Coronary artery (tissue), 2 donors: ENCODE measurements around the gene RIPK4.
"Not testable (repeated sequence)": the region's sequence is repeated elsewhere in the genome, so short reads cannot be mapped to it uniquely, and the experiment has no call there.

Experiments
- DNase-seq: peaks from one replicate; pipeline ENCODE4 v3.0.0-alpha.2; 2017; ENCODE audit warnings: low spot score
- H3K27ac ChIP-seq, 2 donors: fragments of 200-600 bp; sonication (generic); one replicate each; pipeline ENCODE4 v1.5.1; 2016 to 2019
- H3K4me3 ChIP-seq: fragments of 200-600 bp; sonication (generic); 2 replicates; pipeline ENCODE4 v1.5.1; 2016; ENCODE audit warnings: mild to moderate bottlenecking, moderate library complexity
- CTCF ChIP-seq: fragments of 200-600 bp; sonication (generic); IDR thresholded peaks from one replicate; pipeline ENCODE4 v1.5.1; 2019; ENCODE audit warnings: antibody characterized with exemption

The RIPK4 gene

GRCh38 chr21:41716751-41717150 is 50.1 kb downstream of the RIPK4 start:
- no peak overlapping the region for H3K27ac ChIP-seq
- no peak for DNase-seq
- no peak for TF ChIP-seq CTCF
- H3K4me3 ChIP-seq, result no peak overlapping the region

DNA sequence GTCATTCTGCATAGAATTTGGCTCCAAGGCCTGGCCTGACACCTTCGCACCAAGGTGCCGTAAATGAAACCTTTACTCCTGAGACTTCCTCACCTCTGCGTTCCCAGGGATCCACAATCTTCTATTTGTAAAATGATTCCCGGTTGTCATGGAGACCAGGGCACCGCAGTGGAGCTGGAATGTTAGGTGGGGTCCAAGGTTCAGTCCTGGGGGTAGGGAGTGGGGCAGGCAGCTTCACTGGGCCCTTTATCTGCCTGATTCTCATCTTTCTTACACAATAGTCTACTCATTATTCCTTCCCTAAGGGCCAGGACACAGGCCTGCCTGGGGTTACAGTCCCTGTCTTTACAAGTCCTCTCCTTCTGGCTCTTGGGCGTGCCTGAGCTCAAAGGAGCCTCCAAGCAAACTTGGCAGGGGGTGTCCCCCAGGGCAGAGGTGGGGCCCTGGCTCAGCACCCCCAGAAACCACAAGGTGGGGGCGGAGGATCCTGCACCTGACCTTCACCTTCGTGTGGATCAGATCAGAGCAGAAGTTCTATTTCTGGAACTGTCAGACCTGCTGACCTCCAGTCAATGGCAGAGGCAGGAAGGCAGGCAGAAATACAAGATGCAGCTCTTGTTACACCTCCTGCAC is 51.1 kb downstream of the RIPK4 start:
- Histone ChIP-seq H3K27ac (no peak overlapping the region), H3K4me3 (no peak overlapping the region)
- DNase-seq, result no peak
- TF ChIP-seq CTCF, result no peak

DNA sequence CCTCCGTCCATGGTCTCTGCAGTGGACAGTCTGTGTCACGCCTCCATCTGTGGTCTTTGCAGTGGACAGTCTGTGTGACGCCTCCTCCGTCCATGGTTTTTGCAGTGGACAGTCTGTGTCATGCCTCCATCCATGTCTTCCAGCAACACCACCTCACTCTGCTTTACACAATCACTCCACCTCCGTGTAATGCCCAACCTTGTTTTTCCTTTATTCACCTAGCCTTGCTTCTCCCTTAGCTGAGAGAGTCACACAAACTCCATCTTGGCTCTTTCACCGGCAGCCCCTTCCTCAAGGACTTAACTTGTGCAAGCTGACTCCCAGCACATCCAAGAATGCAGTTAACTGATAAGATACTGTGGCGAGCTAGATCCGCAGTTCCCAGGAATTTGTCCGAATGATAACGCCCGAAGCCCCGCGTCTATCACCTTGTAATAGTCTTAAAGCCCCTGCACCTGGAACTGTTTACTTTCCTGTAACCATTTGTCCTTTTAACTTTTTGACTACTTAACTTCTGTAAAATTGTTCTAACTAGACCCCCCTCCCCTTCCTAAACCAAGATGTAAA is 52.5 kb downstream of the RIPK4 start:
- not testable (repeated sequence) for H3K27ac ChIP-seq, H3K4me3 ChIP-seq, DNase-seq

DNA sequence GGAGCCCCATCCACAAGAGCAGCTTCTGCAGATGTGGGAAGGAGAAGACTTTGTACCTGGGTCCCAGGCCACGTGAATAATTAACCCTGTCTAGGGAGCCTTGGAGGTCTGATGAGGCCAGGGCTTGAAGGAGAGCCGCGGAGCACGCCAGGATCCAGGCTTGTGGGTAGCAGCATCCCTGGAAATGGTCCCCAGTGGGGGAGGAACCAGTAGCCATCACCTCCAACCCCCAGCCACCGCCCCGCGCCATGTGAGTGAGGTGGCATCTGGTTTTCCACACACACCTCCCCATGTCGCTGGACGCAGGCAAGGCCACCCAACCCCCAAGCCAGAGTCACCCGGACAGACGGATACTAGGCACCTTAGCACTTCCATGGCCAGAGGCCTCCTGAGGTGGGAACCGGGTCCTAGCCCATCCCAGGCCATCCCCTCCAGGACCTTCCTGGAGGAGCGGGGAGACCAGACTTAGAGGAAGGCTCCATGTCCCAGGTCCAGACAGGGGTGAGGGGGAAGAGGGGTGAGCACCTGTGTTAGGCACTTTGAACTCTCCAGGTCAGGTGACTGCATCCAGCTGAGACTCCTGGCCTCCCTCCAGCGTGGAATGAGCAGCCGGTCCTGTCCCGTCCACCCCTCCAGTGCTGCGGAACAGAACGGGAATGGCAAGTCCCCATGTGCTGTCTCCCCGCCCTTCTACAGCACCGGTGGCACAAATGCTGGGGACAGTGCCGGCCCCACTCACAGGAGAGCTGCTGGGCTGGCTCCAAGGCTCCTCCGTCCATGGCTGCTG is 53.2 kb downstream of the RIPK4 start:
- no peak for DNase-seq
- H3K27ac ChIP-seq, result no peak overlapping the region
- no peak for TF ChIP-seq CTCF
- H3K4me3 ChIP-seq, result no peak overlapping the region

DNA sequence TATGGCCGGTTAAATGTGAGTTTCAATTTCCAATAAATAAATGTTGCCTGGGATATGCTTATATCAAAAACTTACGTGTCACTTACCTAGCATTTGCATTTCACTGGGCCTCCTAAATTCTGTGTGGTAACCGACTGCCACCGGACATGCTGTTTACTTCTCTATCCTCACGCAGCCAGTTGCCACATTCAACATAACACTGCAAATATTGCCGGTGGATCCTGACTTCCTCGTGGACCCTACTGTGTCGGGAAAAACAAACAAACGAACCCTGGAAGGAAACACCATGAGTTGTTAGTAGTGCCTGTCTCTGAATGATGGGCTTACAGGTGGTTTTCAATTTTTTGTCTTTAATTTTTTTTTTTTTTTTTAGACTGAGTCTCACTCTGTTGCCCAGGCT is 54.1 kb downstream of the RIPK4 start:
- no peak for DNase-seq
- TF ChIP-seq CTCF, result no peak
- Histone ChIP-seq H3K4me3 (no peak overlapping the region), H3K27ac (no peak overlapping the region)

- DNase-seq, result no peak
- no peak overlapping the region for H3K4me3 ChIP-seq
- TF ChIP-seq CTCF, result no peak
- H3K27ac ChIP-seq, result no peak overlapping the region
These were observed 54.7 kb downstream of the RIPK4 start for GRCh38 chr21:41712201-41712600.

- DNase-seq, result no peak
- no peak overlapping the region for H3K27ac ChIP-seq
- no peak overlapping the region for H3K4me3 ChIP-seq
- no peak for TF ChIP-seq CTCF
These were observed 55.3 kb downstream of the RIPK4 start for GRCh38 chr21:41711416-41712007.
